ENCODE data around the gene CHMP1A.
"Not testable (repeated sequence)": the region's sequence is repeated elsewhere in the genome, so short reads cannot be mapped to it uniquely, and the experiment has no call there.

The CHMP1A gene

DNA sequence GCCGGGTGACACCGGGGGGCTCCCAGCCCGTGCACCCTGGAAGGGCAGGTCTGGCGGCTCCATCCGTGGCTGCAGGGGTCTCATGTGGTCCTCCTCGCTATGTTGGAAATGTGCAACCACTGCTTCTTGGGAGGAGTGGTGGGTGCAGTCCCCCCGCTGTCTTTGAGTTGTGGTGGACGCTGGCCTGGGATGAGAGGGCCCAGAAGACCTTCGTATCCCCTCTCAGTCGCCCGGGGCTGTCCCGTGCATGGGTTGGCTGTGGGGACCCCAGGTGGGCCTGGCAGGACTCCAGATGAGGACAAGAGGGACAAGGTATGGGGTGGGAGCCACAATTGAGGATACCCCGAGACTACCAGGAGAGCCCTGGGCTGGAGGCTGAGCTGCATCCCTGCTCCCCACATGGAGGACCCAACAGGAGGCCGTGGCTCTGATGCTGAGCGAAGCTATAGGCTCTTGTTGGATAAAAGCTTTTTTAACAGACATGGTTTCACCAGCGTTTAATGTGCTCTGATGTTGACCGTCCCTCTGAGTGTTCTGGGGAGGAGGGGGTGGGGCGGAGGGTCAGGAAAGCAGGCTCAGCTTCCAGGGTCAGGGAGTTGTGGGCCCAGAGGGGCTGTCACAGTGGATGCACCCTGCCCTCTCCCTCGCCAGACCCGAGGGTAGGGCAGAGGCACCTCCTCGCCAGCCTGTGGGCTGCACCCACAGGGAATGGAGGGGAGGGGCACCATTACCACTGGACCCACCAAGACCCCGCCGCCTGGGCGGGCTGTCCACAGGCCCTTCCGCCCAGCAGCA is 38.6 kb upstream of the CHMP1A start:
- no peak overlapping the region for H3K4me3 ChIP-seq (ENCODE audit: low read depth, low read length)
- TF ChIP-seq, protein P1, sequence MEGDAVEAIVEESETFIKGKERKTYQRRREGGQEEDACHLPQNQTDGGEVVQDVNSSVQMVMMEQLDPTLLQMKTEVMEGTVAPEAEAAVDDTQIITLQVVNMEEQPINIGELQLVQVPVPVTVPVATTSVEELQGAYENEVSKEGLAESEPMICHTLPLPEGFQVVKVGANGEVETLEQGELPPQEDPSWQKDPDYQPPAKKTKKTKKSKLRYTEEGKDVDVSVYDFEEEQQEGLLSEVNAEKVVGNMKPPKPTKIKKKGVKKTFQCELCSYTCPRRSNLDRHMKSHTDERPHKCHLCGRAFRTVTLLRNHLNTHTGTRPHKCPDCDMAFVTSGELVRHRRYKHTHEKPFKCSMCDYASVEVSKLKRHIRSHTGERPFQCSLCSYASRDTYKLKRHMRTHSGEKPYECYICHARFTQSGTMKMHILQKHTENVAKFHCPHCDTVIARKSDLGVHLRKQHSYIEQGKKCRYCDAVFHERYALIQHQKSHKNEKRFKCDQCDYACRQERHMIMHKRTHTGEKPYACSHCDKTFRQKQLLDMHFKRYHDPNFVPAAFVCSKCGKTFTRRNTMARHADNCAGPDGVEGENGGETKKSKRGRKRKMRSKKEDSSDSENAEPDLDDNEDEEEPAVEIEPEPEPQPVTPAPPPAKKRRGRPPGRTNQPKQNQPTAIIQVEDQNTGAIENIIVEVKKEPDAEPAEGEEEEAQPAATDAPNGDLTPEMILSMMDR (IDR thresholded peaks at IDR 0.05; ENCODE audit: low read depth, low read length): no peak
- no peak for DNase-seq (ENCODE audit: low read depth, low spot score)
- in situ Hi-C loops (cut with HindIII; ENCODE audit: low sequenced_read_pairs): no loop called here

DNA sequence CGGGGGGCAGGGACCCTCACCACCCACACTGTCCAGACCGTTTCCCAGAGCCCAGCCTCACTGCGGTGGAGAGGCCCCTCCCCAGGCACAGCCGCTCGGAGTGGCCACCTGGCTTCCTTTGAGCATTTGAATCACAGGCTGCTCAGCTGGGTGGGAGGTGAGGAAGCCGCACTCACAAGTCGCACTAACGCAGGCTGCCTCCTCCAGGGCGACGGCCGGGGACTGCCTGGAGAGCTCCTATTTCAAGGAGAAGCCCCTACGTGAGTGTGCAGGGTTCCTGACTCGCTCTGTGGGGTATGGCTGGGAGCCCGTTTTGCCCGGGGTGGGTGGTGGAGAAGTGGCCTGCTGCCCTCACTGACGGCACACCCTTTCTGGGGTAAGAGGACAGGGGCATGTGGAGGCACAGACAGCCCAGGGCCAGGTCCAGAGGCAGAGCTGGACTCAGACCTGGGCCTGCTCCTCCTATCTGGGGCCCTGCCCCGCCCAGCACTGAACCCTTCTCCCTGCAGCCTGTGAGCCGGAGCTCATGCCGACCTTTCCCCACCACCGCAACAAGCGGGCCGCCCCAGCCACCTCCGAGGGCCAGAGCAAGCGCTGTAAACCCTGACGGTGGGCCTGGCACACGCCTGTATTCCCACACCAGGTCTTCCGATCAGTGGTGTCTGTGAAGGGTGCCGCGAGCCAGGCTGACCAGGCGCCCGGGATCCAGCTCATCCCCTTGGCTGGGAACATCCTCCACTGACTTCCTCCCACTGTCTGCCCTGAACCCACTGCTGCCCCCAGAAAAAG is 37.8 kb upstream of the CHMP1A start:
- no peak for DNase-seq (ENCODE audit: low read depth, low spot score)
- no peak overlapping the region for H3K4me3 ChIP-seq (ENCODE audit: low read depth, low read length)
- in situ Hi-C loops (cut with HindIII; ENCODE audit: low sequenced_read_pairs): no loop called here
- TF ChIP-seq, protein P1 (IDR thresholded peaks at IDR 0.05; ENCODE audit: low read depth, low read length): no peak

DNA sequence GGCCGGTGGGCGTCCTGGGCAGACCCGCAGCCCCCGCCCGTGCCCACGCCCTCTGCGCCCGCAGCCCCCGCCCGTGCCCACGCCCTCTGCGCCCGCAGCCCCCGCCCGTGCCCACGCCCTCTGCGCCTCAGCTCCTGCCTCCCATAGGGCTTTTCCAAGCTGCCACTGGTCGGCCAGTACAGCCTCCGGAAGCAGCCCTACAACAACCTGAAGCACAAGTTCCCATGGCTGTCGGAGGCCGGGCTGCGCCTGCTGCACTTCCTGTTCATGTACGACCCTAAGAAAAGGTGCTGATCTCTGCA is 37.2 kb upstream of the CHMP1A start:
- DNase-seq (ENCODE audit: low read depth, low spot score); in situ Hi-C loops (cut with HindIII; ENCODE audit: low sequenced_read_pairs); H3K4me3 ChIP-seq (ENCODE audit: low read depth, low read length): not testable (repeated sequence)

DNA sequence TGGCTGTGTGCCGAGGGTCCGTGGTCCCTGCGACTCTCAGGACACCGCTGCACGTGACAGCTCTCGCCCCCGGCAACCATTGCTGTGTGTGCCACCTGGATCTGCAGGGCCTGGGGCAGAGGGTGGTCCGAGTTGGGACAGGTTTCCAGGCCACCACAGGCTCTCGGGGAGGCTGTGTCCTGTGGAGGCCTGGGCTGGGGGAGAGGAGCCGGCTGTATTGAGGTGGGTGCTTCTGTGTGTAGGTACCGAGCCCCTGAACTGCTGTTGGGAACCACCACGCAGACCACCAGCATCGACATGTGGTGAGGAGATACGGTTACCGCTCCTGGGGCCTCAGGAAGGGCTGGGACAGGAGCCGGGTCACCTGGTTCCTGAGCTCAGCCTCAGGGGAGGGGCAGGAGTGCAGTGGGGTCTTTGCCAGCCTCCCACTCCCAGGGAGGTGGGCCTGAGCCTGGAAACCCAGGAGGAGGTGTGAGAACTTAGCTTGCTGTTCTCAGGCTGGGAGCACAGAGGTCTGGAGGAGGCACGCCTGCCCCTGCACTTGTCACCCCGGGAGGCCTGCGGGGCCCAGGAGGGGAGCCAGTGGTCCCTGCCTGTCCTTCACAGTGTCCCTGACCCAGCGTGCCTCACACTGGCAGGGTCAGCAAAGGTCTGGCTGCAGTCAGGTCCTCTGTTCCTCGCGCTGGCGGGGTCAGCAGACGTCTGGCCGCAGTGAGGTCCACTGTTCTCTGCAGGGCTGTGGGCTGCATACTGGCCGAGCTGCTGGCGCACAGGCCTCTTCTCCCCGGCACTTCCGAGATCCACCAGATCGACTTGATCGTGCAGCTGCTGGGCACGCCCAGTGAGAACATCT is 36.6 kb upstream of the CHMP1A start:
- TF ChIP-seq, protein P1 (IDR thresholded peaks at IDR 0.05; ENCODE audit: low read depth, low read length): no peak
- no peak for DNase-seq (ENCODE audit: low read depth, low spot score)
- no peak overlapping the region for H3K4me3 ChIP-seq (ENCODE audit: low read depth, low read length)
- in situ Hi-C loops (cut with HindIII; ENCODE audit: low sequenced_read_pairs): no loop called here

DNA sequence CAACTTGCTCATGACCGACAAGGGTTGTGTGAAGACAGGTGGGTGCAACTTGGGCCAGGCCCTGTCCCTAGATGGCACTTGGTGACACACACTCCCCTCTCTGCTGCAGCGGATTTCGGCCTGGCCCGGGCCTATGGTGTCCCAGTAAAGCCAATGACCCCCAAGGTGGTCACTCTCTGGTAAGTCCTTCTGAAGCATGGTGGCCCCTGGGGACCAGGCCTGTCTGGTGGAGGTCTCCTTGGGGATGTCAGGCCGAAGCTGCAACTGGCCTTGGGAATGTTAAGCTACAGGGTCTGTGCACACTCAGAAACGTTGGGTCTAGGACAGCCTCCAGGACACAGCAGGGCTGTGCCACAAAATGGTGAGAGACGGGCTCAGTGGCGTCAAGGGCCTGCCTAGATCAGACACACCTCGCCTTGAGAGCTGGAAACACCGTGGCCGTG is 35.8 kb upstream of the CHMP1A start:
- H3K4me3 ChIP-seq (ENCODE audit: low read depth, low read length): no peak overlapping the region
- TF ChIP-seq, protein P1 (IDR thresholded peaks at IDR 0.05; ENCODE audit: low read depth, low read length): no peak
- in situ Hi-C loops (cut with HindIII; ENCODE audit: low sequenced_read_pairs): no loop called here
- DNase-seq (ENCODE audit: low read depth, low spot score): no peak

DNA sequence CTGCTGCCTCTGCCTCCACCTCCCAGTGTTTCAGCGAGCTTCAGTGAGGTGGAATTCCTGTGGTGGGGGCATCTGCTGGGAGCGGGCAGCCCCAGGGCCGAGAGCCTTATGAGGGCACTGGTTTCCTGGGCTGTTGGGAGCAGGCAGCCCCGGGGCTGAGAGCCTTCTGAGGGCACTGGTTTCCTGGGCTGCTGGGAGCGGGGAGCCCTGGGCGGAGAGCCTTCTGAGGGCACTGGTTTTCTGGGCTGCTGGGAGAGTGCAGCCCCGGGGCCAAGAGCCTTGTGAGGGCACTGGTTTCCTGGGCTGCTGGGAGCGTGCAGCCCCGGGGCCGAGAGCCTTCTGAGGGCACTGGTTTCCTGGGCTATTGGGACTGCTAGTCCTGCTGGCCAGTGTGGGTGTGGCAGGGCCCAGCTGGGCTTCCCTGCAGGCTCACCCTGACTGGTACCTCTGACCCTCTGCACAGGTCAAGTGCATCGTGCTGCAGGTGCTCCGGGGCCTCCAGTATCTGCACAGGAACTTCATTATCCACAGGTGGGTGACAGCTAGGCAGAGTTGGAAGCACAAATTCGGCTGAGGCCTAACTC is 34.6 kb upstream of the CHMP1A start:
- in situ Hi-C loops (cut with HindIII; ENCODE audit: low sequenced_read_pairs): no loop called here
- TF ChIP-seq, protein P1 (IDR thresholded peaks at IDR 0.05; ENCODE audit: low read depth, low read length): no peak
- no peak for DNase-seq (ENCODE audit: low read depth, low spot score)
- no peak overlapping the region for H3K4me3 ChIP-seq (ENCODE audit: low read depth, low read length)
